Breast epithelium (tissue), 4 donors: ENCODE results near the gene ISG20. TPM values are rescaled to one million over a fixed set of nuclear protein-coding genes. Genes with fewer than 3 reads are reported as not detected.
"Not testable (repeated sequence)": the region's sequence is repeated elsewhere in the genome, so short reads cannot be mapped to it uniquely, and the experiment has no call there.

ENCODE experiments used
- DNase-seq, 2 donors: peaks; one replicate each; pipeline ENCODE4 v3.0.0-alpha.2; 2019; ENCODE audit warnings: low spot score in 2 of 2
- H3K27ac ChIP-seq, 2 donors: fragments of 200-600 bp; sonication (generic) in 1 of 2; one replicate each; pipeline ENCODE4 v1.5.1; 2016 to 2019; ENCODE audit warnings: mild to moderate bottlenecking in 1 of 2
- H3K27me3 ChIP-seq, 2 donors: fragments of 200-600 bp; sonication (generic) in 1 of 2; one replicate each; pipeline versions ENCODE4 v1.5.1 to v1.6.0; 2017 to 2019; ENCODE audit warnings: control low read depth in 1 of 2, mild to moderate bottlenecking in 1 of 2
- H3K36me3 ChIP-seq: fragments of 200-600 bp; one replicate; pipeline ENCODE4 v1.5.1; 2019
- H3K4me1 ChIP-seq, 2 donors: fragments of 200-600 bp; sonication (generic); one replicate each; pipeline ENCODE4 v1.5.1; 2016 to 2019; ENCODE audit warnings: control low read depth in 1 of 2
- H3K4me3 ChIP-seq, 3 donors: fragments of 200-600 bp; sonication (generic); 1 replicate in 2 of 3; 2 replicates in 1 of 3; pipeline ENCODE4 v1.5.1; 2016 to 2019; ENCODE audit warnings: mild to moderate bottlenecking in 3 of 3, moderate library complexity in 2 of 3
- H3K9me3 ChIP-seq, 2 donors: fragments of 200-600 bp; sonication (generic) in 1 of 2; one replicate each; pipeline ENCODE4 v1.5.1; 2016 to 2019; ENCODE audit warnings: control low read depth in 1 of 2
- POLR2A ChIP-seq: fragments of 450-650 bp; IDR thresholded peaks from one replicate; pipeline ENCODE4 v1.6.1; 2016; ENCODE audit warnings: antibody characterized with exemption, mild to moderate bottlenecking, moderate library complexity
- POLR2AphosphoS5 ChIP-seq, 3 donors: sonication (generic); formaldehyde crosslinking; IDR thresholded peaks; one replicate each; pipeline ENCODE4 v1.6.1; 2017; ENCODE audit warnings: antibody characterized with exemption in 3 of 3
- intact Hi-C: fragments of 100-400 bp; cut with DNase I; formaldehyde crosslinking; loops from one replicate; pipeline ENCODE4 v1.15.1; 2023; ENCODE audit warnings: low total_unique reads
- total RNA-seq, 3 donors: library from RNA; depleted of rRNA; stranded (reverse); fragments of >200 nt; gene quantifications; one replicate each; pipeline ENCODE4 v1.1.0, GENCODE V29; 2016
- TF ChIP-seq, protein P1 (sequence below), 3 donors: fragments of 450-650 bp; IDR thresholded peaks; one replicate each; pipeline ENCODE4 v1.5.1; 2016 to 2017; ENCODE audit warnings: antibody characterized with exemption in 3 of 3, mild to moderate bottlenecking in 3 of 3, moderate library complexity in 3 of 3

The ISG20 gene
- total RNA-seq, 3 donors from 2014 or later, result 7.4 to 34.4 (median 18.6) TPM

GRCh38 chr15:88637436-88637835, 1.4 kb upstream of the ISG20 start:
- intact Hi-C loops, result no loop called here
- H3K4me1 ChIP-seq, result peaks cover 0 to 11% of the 10 kb centered on the region in 2 donors
- TF ChIP-seq POLR2A (no peak), POLR2AphosphoS5 (IDR thresholded peaks at IDR 0.05) (no peak)
- TF ChIP-seq, protein P1, sequence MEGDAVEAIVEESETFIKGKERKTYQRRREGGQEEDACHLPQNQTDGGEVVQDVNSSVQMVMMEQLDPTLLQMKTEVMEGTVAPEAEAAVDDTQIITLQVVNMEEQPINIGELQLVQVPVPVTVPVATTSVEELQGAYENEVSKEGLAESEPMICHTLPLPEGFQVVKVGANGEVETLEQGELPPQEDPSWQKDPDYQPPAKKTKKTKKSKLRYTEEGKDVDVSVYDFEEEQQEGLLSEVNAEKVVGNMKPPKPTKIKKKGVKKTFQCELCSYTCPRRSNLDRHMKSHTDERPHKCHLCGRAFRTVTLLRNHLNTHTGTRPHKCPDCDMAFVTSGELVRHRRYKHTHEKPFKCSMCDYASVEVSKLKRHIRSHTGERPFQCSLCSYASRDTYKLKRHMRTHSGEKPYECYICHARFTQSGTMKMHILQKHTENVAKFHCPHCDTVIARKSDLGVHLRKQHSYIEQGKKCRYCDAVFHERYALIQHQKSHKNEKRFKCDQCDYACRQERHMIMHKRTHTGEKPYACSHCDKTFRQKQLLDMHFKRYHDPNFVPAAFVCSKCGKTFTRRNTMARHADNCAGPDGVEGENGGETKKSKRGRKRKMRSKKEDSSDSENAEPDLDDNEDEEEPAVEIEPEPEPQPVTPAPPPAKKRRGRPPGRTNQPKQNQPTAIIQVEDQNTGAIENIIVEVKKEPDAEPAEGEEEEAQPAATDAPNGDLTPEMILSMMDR (IDR thresholded peaks at IDR 0.05), result no peak
- no peak overlapping the region for H3K4me3 ChIP-seq
- no peaks in the 10 kb centered on the region for H3K9me3 ChIP-seq
- no peaks in the 10 kb centered on the region for H3K27me3 ChIP-seq
- peak overlapping the region; percentile 97 to 99 for H3K27ac ChIP-seq
- DNase-seq, result no peak
- no peaks in the 10 kb centered on the region for H3K36me3 ChIP-seq

GRCh38 chr15:88637841-88638625, 783 bp upstream of the ISG20 start:
- no peak for DNase-seq
- no peak for TF ChIP-seq POLR2A
- TF ChIP-seq POLR2AphosphoS5 (IDR thresholded peaks at IDR 0.05), result no peak
- TF ChIP-seq, protein P1 (IDR thresholded peaks at IDR 0.05), result no peak
- Histone ChIP-seq H3K36me3 (no peaks in the 10 kb centered on the region), H3K4me3 (peak overlapping the region; percentile 47 to 70 (median 57)), H3K4me1 (peaks cover 0 to 11% of the 10 kb centered on the region in 2 donors), H3K27me3 (no peaks in the 10 kb centered on the region), H3K9me3 (no peaks in the 10 kb centered on the region), H3K27ac (peak overlapping the region; percentile 97 to 99)
- intact Hi-C loops, result no loop called here

GRCh38 chr15:88641959-88642452, 3.2 kb downstream of the ISG20 start:
- Histone ChIP-seq H3K36me3 (no peaks in the 10 kb centered on the region), H3K27ac (no peak overlapping the region), H3K9me3 (no peaks in the 10 kb centered on the region), H3K27me3 (no peaks in the 10 kb centered on the region), H3K4me3 (no peak overlapping the region), H3K4me1 (peaks cover 0 to 11% of the 10 kb centered on the region in 2 donors)
- intact Hi-C loops, result no loop called here
- DNase-seq, result no peak
- TF ChIP-seq, protein P1 (IDR thresholded peaks at IDR 0.05), result no peak

GRCh38 chr15:88642514-88642913, 3.7 kb downstream of the ISG20 start:
- H3K4me3 ChIP-seq, H3K27me3 ChIP-seq, intact Hi-C loops, H3K9me3 ChIP-seq, H3K36me3 ChIP-seq, H3K27ac ChIP-seq, DNase-seq: not testable (repeated sequence)
- H3K4me1 ChIP-seq, result peaks cover 0 to 13% of the 10 kb centered on the region in 2 donors

DNA sequence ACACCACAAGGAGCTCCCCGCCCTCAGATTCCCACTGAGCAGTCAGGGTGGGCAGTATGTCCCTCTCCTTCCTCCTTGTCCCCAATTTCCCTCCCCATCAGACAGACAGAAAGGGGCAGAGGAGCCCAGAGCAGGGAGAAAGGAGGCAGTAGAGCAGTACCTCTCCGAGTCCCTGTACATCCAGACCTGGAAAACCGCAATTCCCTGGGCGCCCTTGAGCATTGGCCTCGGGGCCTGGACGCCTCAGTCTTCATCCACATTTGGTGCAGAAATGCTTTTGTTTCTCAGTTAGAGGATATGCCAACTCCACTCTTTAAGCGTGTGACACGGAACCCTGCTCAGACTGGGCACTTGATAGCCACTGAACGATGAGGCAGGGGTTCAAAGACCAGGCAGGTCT, 5.9 kb downstream of the ISG20 start:
- Histone ChIP-seq H3K27ac (no peak overlapping the region), H3K4me3 (no peak overlapping the region), H3K4me1 (peaks cover 0 to 20% of the 10 kb centered on the region in 2 donors), H3K36me3 (no peaks in the 10 kb centered on the region), H3K27me3 (no peaks in the 10 kb centered on the region), H3K9me3 (no peaks in the 10 kb centered on the region)
- no peak for DNase-seq
- intact Hi-C loops, result no loop called here
- no peak for TF ChIP-seq POLR2AphosphoS5 (IDR thresholded peaks at IDR 0.05)
- TF ChIP-seq, protein P1 (IDR thresholded peaks at IDR 0.05), result no peak
- no peak for TF ChIP-seq POLR2A
